HepG2 (cell line): ENCODE measurements around the gene CDC26. TPM values are rescaled to one million over a fixed set of nuclear protein-coding genes. Genes with fewer than 3 reads are reported as not detected.

Experiments used
- BHLHE40 ChIP-seq: IDR thresholded peaks from 2 replicates; pipeline ENCODE4 v1.6.1; 2011; ENCODE audit warnings: low read length, improper control_type of control experiment
- CTCF ChIP-seq: sonication (generic); formaldehyde crosslinking; IDR thresholded peaks from 2 replicates; pipeline ENCODE4 v1.5.0; 2020; ENCODE audit warnings: mild to moderate bottlenecking, missing genetic modification reagents, moderate library complexity
- ESRRA ChIP-seq: sonication (generic); formaldehyde crosslinking; IDR thresholded peaks from 2 replicates; pipeline ENCODE4 v1.5.1; 2020; ENCODE audit warnings: mild to moderate bottlenecking, low read depth, missing genetic modification reagents
- HNF4A ChIP-seq: sonication (generic); formaldehyde crosslinking; IDR thresholded peaks from 2 replicates; pipeline ENCODE4 v1.4.0; 2020; ENCODE audit warnings: missing genetic modification reagents
- NCOR1 ChIP-seq: fragments of 200-600 bp; sonication (generic); IDR thresholded peaks from 2 replicates; pipeline ENCODE4 v1.7.0; 2017; ENCODE audit warnings: antibody characterized with exemption, low read length, borderline replicate concordance
- SAP130 ChIP-seq: IDR thresholded peaks from 2 replicates; pipeline ENCODE4 v1.6.1; 2016; ENCODE audit warnings: low read depth
- ZNF292 ChIP-seq: sonication (generic); formaldehyde crosslinking; IDR thresholded peaks from 2 replicates; pipeline ENCODE4 v1.8.1; 2022; ENCODE audit warnings: mild to moderate bottlenecking, low read depth, missing genetic modification reagents, borderline replicate concordance
- ZNF432 ChIP-seq: sonication (generic); formaldehyde crosslinking; IDR thresholded peaks from 2 replicates; pipeline ENCODE4 v1.5.0; 2020; ENCODE audit warnings: missing genetic modification reagents, mild to moderate bottlenecking, borderline replicate concordance
- ZNF709 ChIP-seq: sonication (generic); formaldehyde crosslinking; IDR thresholded peaks from 2 replicates; pipeline ENCODE4 v1.5.0; 2020; ENCODE audit warnings: mild to moderate bottlenecking, missing genetic modification reagents
- polyA plus RNA-seq, 8 experiments: library from polyadenylated mRNA; depleted of rRNA in 3 of 8; stranded (reverse) in 7 of 8; unstranded in 1 of 8; fragments of >200 nt; fragmentation: Illumina TruSeq in 4 of 8; extraction: Trizol in 4 of 8; gene quantifications; 2 replicates each; pipeline versions ENCODE4 v1.2.1 to v1.2.3, GENCODE V29; 2011 to 2016; ENCODE audit warnings: low read depth in 4 of 8, missing spikeins in 1 of 8, mixed read lengths in 1 of 8; ENCODE audit not compliant: insufficient read depth in 1 of 8
- total RNA-seq, 5 experiments: library from RNA; depleted of rRNA; stranded (reverse); fragments of >200 nt; fragmentation: Illumina TruSeq; extraction: Trizol; gene quantifications; 2 replicates each; pipeline ENCODE4 v1.2.3, GENCODE V29; 2016; ENCODE audit warnings: low read depth in 1 of 5
- TF ChIP-seq, protein P1 (sequence below): sonication (generic); formaldehyde crosslinking; IDR thresholded peaks from 2 replicates; pipeline ENCODE4 v1.5.1; 2020; ENCODE audit warnings: mild to moderate bottlenecking, missing genetic modification reagents, moderate library complexity
- TF ChIP-seq, protein P2 (sequence below): sonication (generic); formaldehyde crosslinking; conservative IDR thresholded peaks from 2 replicates; pipeline ENCODE4 v1.4.0; 2020; ENCODE audit warnings: mild to moderate bottlenecking, missing genetic modification reagents, moderate library complexity
- TF ChIP-seq, protein P3 (sequence below): sonication (generic); formaldehyde crosslinking; IDR thresholded peaks from 2 replicates; pipeline ENCODE4 v1.5.1; 2020; ENCODE audit warnings: mild to moderate bottlenecking, missing genetic modification reagents, borderline replicate concordance

The CDC26 gene
- total and polyA plus RNA-seq, 2 of the 13 experiments (the other 11 are each of a cell fraction or from before 2014, with no cell fraction given), result 26.6 to 57.9 TPM

DNA sequence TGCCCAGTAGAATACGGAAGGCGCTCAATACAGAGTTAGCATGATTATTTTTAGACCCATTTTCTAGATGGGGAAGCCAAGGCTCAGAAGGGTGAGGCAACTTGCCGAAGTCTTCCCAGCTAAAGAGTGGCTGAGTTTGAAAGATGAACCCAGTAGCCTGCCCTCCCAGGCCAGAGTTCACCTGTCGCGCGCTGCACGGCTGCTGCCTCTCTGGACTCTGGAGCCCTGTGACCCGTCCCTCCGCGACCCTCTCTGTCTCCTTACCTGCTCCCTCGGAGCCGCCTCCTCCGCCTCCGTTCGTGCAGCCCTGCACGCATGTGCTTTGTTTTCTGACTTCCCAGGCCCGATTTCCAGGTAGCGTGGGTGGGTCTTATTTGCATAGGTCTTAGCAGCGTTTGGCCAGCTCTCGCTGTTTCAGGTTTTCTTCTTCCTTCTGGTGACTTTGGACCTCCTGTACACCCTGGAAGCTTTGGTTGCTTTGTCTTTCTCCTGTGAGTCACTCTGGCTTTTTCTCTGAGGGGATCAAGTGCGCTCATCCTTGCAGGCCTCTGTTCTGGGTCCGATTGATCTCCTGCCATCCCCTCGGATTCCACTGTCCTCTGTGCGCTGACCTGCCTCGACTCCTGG, 27.5 kb upstream of the CDC26 start, which contains the start of gene RNF183 (continued):
- TF ChIP-seq, protein P1, sequence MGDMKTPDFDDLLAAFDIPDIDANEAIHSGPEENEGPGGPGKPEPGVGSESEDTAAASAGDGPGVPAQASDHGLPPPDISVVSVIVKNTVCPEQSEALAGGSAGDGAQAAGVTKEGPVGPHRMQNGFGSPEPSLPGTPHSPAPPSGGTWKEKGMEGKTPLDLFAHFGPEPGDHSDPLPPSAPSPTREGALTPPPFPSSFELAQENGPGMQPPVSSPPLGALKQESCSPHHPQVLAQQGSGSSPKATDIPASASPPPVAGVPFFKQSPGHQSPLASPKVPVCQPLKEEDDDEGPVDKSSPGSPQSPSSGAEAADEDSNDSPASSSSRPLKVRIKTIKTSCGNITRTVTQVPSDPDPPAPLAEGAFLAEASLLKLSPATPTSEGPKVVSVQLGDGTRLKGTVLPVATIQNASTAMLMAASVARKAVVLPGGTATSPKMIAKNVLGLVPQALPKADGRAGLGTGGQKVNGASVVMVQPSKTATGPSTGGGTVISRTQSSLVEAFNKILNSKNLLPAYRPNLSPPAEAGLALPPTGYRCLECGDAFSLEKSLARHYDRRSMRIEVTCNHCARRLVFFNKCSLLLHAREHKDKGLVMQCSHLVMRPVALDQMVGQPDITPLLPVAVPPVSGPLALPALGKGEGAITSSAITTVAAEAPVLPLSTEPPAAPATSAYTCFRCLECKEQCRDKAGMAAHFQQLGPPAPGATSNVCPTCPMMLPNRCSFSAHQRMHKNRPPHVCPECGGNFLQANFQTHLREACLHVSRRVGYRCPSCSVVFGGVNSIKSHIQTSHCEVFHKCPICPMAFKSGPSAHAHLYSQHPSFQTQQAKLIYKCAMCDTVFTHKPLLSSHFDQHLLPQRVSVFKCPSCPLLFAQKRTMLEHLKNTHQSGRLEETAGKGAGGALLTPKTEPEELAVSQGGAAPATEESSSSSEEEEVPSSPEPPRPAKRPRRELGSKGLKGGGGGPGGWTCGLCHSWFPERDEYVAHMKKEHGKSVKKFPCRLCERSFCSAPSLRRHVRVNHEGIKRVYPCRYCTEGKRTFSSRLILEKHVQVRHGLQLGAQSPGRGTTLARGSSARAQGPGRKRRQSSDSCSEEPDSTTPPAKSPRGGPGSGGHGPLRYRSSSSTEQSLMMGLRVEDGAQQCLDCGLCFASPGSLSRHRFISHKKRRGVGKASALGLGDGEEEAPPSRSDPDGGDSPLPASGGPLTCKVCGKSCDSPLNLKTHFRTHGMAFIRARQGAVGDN, result peak; percentile 90
- TF ChIP-seq ZNF432, result no peak; the same call in 1 of the 2 replicates
- TF ChIP-seq SAP130 (CRISPR knock-in tag), result peak; percentile 59
- peak; percentile 91 for TF ChIP-seq ZNF292 (CRISPR knock-in tag)
- TF ChIP-seq HNF4A (CRISPR knock-in tag), result peak; percentile 65
- peak; percentile 39; the same call in 1 of the 2 replicates for TF ChIP-seq ZNF709
- TF ChIP-seq, protein P2, sequence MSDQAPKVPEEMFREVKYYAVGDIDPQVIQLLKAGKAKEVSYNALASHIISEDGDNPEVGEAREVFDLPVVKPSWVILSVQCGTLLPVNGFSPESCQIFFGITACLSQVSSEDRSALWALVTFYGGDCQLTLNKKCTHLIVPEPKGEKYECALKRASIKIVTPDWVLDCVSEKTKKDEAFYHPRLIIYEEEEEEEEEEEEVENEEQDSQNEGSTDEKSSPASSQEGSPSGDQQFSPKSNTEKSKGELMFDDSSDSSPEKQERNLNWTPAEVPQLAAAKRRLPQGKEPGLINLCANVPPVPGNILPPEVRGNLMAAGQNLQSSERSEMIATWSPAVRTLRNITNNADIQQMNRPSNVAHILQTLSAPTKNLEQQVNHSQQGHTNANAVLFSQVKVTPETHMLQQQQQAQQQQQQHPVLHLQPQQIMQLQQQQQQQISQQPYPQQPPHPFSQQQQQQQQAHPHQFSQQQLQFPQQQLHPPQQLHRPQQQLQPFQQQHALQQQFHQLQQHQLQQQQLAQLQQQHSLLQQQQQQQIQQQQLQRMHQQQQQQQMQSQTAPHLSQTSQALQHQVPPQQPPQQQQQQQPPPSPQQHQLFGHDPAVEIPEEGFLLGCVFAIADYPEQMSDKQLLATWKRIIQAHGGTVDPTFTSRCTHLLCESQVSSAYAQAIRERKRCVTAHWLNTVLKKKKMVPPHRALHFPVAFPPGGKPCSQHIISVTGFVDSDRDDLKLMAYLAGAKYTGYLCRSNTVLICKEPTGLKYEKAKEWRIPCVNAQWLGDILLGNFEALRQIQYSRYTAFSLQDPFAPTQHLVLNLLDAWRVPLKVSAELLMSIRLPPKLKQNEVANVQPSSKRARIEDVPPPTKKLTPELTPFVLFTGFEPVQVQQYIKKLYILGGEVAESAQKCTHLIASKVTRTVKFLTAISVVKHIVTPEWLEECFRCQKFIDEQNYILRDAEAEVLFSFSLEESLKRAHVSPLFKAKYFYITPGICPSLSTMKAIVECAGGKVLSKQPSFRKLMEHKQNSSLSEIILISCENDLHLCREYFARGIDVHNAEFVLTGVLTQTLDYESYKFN (CRISPR knock-in tag), result peak; percentile 78
- TF ChIP-seq BHLHE40, result 0 out of 2 replicates have a peak, but pooled peaks have one; percentile 2
- TF ChIP-seq, protein P3, sequence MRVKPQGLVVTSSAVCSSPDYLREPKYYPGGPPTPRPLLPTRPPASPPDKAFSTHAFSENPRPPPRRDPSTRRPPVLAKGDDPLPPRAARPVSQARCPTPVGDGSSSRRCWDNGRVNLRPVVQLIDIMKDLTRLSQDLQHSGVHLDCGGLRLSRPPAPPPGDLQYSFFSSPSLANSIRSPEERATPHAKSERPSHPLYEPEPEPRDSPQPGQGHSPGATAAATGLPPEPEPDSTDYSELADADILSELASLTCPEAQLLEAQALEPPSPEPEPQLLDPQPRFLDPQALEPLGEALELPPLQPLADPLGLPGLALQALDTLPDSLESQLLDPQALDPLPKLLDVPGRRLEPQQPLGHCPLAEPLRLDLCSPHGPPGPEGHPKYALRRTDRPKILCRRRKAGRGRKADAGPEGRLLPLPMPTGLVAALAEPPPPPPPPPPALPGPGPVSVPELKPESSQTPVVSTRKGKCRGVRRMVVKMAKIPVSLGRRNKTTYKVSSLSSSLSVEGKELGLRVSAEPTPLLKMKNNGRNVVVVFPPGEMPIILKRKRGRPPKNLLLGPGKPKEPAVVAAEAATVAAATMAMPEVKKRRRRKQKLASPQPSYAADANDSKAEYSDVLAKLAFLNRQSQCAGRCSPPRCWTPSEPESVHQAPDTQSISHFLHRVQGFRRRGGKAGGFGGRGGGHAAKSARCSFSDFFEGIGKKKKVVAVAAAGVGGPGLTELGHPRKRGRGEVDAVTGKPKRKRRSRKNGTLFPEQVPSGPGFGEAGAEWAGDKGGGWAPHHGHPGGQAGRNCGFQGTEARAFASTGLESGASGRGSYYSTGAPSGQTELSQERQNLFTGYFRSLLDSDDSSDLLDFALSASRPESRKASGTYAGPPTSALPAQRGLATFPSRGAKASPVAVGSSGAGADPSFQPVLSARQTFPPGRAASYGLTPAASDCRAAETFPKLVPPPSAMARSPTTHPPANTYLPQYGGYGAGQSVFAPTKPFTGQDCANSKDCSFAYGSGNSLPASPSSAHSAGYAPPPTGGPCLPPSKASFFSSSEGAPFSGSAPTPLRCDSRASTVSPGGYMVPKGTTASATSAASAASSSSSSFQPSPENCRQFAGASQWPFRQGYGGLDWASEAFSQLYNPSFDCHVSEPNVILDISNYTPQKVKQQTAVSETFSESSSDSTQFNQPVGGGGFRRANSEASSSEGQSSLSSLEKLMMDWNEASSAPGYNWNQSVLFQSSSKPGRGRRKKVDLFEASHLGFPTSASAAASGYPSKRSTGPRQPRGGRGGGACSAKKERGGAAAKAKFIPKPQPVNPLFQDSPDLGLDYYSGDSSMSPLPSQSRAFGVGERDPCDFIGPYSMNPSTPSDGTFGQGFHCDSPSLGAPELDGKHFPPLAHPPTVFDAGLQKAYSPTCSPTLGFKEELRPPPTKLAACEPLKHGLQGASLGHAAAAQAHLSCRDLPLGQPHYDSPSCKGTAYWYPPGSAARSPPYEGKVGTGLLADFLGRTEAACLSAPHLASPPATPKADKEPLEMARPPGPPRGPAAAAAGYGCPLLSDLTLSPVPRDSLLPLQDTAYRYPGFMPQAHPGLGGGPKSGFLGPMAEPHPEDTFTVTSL (CRISPR knock-in tag), result peak; percentile 7; the same call in 1 of the 2 replicates
- 0 out of 2 replicates have a peak, but pooled peaks have one; percentile 4 for TF ChIP-seq CTCF (CRISPR knock-in tag)
- no peak for TF ChIP-seq NCOR1
- no peak for TF ChIP-seq ESRRA (CRISPR knock-in tag)
